Measurements from ENCODE around the gene OXCT2.

Gene OXCT2

DNA sequence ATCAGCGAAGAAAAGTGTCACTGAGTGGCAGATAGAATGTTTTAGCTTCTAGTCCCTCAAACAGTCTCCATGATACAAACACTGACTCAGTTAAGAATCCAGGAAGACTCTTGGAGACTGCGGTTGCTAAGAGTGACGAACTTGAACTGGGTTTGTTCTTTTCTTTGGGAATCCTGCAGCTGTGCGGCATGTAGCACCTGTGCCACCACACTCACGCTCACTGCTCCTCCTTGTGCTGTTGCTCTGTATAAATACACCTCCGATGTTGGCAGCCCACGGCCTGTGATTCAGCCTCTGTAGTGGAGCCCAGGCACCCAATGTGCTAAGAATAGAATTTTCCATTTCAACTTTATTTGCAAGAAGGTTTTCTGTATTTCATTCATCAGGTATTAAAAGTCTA is 38.0 kb downstream of the OXCT2 start:
- no peak for DNase-seq (ENCODE audit: low spot score)

DNA sequence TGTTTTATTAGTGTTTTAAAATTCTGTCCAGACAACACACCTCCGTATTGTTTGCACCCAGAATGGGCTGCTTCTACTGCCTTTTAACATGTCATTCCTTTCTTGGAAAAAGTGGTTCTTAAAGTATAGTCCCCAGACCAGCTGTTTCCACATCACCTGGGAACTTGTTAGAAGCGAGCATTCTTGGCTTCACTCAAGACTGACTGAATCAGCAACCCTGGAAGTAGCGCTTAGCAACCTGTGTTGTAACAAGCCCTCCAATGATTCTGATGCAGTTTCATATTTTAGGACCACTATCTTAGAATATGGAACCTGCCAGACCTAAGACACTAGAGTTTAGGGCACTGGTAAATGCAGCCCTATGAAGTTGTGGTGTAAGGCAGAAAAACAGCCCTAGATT is 38.4 kb downstream of the OXCT2 start:
- DNase-seq (ENCODE audit: low spot score), result no peak

DNA sequence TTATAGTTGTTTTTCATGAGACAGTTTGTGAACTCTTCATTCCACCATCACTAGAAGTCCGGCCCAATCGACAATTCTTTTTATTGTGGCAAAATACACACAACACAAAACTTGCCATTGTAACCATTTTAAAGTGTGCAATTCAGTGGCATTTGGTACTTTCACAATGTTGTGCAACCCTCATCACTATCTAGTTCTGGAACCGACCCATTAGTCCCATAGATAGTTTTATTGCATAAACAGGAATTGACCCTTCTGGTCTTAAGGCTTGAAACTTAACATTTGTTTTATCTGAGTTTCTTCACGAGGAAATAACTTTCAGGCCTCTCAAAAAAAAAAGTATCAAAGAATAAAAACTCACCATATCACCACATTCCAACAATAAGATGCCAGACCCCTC is 41.3 kb downstream of the OXCT2 start:
- DNase-seq (ENCODE audit: low spot score), result no peak

DNA sequence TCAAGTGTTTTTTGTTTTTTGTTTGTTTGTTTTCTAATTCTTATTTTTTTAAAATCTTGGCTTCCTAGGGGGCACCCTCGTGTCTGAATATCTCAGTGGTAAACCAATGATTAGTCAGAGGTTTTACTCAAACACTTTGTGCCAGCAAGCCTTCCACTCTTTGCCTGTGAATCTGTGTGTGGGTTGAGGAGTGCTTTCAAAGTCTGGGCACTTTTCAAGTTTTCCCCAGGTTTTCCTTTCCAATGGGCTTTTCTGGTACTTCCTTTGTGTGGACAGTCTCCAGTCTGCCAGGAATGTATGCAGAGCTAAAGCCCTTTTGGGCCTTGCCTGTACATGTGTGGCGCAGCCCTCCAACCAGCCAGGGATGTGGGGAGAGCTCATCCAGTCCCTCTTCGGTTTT is 42.1 kb downstream of the OXCT2 start:
- DNase-seq (ENCODE audit: low spot score), result no peak

DNA sequence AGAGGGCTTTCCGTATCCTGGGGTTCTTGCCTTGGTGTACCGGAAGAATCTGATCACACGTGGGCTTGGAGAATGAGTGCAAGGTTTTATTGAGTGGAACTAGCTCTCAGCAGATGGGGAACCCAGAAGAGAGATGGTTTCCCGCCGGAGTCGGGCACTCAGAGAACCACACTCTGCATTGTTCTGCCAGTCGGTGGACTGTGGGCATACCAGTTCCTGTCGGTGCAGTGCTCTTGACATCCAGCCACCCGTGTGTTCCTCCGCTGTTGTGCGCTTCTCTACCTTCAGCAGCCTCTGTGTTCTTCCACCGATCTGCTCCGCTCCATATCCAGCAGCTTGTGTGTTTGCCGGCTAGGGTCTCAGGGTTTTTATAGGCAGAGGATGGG is 43.2 kb downstream of the OXCT2 start:
- no peak for DNase-seq (ENCODE audit: low spot score)

DNA sequence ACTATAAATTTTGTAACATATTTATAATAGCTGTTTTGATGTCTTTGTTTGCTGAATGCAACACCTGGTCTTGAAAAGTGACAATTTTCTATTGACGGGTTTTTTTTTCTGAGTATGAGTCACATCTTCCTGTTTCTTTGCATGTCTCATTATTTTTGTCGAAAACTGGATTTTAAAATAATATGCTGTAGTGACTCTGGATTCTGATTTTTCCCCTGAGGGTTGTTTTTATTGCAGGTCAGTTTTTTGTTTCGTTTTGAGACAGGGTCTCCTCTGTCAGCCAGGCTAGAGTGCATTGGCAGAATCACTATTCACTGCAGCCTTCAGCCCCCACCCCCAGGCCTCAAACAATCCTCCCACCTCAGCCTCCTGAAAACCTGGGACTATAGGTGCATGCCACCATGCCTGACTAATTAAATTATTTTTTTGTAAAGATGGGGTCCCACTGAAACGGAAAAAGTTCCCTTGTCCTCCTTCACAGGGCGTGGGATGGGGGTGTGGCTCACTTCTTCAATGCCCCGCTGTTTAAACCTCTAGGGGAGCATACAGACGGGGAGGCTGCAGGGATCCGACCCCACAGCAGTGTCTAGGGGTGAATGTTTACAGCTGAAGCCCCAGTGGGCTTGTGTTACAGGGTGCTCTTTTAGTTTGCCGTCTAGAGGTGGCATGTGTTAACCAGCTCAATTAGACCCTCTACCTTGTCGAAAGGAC is 43.8 kb downstream of the OXCT2 start:
- DNase-seq (ENCODE audit: low spot score), result no peak

DNA sequence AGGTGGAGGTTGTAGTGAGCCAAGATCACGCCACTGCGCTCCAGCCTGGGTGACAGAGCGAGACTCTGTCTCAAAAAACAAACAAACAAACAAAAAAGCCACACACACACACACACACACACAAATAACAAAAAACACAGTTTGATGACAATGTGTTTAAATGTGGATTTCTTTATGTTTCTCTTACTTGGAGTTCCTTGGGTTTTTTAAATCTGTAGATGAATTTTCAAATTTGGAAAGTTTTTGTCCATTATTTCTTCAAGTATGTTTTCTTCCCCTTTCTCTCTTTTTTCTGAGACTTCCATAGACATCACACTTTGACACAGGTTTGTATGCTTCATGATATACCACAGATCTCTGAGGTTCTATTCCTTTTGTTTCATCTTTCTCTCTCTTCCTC is 44.5 kb downstream of the OXCT2 start:
- DNase-seq (ENCODE audit: low spot score), result no peak

DNA sequence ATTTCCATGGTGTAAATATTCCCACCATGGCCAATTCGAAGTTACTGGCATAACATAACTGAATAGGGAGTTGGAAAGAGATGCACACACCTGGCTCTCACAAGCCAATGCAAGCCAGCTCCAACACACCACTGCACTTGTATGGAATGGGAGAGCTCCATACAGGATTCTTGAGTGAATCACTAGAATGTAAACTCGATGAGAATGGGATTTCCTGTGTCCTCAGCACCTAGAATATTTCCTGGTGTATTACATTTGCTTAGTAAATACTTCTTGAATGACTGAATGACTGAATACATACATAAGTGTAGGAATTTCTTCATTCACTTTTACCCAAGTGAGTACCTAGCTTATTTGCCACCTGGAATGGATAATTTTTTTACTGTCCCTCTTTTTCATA is 48.7 kb downstream of the OXCT2 start:
- no peak for DNase-seq (ENCODE audit: low spot score)

DNA sequence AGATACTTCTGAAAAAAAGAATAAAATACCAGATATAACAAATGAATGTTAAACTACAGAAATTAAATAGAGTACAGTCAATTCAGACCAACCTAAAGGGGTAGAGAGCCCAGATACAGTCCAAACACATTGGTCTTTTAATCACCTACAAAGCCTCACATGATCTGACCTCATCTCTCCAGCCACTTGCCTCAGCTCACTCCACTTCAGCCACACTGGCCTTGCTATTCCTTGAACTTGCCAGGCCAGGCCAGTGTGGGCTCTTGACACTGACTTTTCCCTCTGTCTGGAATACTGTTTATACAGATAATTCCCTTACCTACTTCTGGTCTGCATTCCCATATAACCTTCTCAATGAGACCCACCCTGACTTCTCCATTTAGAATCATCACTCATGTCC is 49.5 kb downstream of the OXCT2 start:
- no peak for DNase-seq (ENCODE audit: low spot score)

DNA sequence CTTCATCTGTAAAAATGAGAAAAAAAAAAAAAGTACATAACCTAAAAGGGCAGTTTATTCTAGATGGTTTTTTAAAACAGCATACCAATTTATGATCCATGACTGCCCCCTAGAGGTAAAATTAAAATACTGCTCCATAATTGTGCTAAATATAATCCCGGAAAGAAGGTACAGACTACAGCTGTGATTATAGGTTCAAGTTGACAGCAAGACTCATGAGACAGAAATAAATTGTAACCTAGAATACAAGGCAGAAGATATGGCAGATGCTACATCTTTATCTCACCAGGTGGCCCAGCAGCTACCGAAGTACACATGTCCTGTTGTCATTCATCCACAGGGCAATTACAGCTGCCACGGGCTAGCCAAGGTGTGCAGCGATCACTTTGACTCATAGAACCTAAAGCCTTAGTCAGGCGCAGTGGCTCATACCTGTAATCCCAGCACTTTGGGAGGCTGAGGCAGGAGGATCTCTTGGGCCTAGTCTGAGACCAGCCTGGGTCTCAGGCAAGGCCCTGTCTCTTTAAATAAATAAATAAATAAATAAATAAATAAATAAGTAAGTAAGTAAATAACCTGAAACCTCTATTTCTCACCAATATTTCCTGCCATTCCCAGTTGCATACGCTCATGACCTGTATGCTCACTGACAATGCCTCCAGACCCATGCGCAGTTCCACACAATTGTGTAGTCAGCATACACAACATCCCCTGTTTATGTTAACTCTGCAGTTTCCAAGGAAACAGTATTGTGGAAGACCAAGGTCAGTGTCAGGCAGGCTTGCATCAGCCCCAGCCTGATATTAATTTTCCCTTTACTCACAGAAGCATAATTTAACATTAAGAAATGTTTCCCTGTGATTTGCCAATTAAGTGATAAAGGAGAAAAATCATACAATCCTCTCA is 50.8 kb downstream of the OXCT2 start:
- peak; percentile 90 for DNase-seq (ENCODE audit: low spot score)

Data from NAMALWA (cell line).